ENCODE data around the gene CCDC180. TPM values are rescaled to one million over a fixed set of nuclear protein-coding genes. Genes with fewer than 3 reads are reported as not detected.

The CCDC180 gene
- total RNA-seq, 1 donor from 2014 or later = 13.1 TPM

GRCh38 chr9:97354637-97355036 lies 47.2 kb downstream of the CCDC180 start:
- Mint-ChIP-seq H3K36me3 (ENCODE audit: unreplicated experiment) (peaks cover 6% of the 10 kb centered on the region), H3K9me3 (ENCODE audit: unreplicated experiment) (peaks cover 4% of the 10 kb centered on the region), H3K4me1 (ENCODE audit: low read depth, unreplicated experiment) (peaks cover 9% of the 10 kb centered on the region), H3K4me3 (ENCODE audit: unreplicated experiment) (no peak overlapping the region), H3K27me3 (ENCODE audit: unreplicated experiment) (peaks cover 3% of the 10 kb centered on the region), H3K27ac (ENCODE audit: unreplicated experiment) (no peak overlapping the region)
- TF ChIP-seq CTCF (IDR thresholded peaks at IDR 0.05; ENCODE audit: partially characterized antibody, unreplicated experiment) = no peak
- no peak for DNase-seq

GRCh38 chr9:97357056-97357455 lies 49.6 kb downstream of the CCDC180 start:
- Mint-ChIP-seq H3K4me3 (ENCODE audit: unreplicated experiment) (no peak overlapping the region), H3K4me1 (ENCODE audit: low read depth, unreplicated experiment) (peaks cover 9% of the 10 kb centered on the region), H3K27me3 (ENCODE audit: unreplicated experiment) (peaks cover 7% of the 10 kb centered on the region), H3K9me3 (ENCODE audit: unreplicated experiment) (no peaks in the 10 kb centered on the region), H3K36me3 (ENCODE audit: unreplicated experiment) (peaks cover 5% of the 10 kb centered on the region), H3K27ac (ENCODE audit: unreplicated experiment) (no peak overlapping the region)
- no peak for TF ChIP-seq CTCF (IDR thresholded peaks at IDR 0.05; ENCODE audit: partially characterized antibody, unreplicated experiment)
- no peak for DNase-seq

Other genes starting within 250 kb of the CCDC180 start
- gene TDRD7, start 104.4 kb downstream of the CCDC180 start, total RNA-seq (ENCODE audit: unreplicated experiment) = 1.4 TPM
- gene TMOD1, start 194.0 kb downstream of the CCDC180 start, total RNA-seq (ENCODE audit: unreplicated experiment) = 0.64 TPM

All from glutamatergic neuron (in vitro differentiated cells).